ENCODE data around the gene FAM187B.

FAM187B gene

DNA sequence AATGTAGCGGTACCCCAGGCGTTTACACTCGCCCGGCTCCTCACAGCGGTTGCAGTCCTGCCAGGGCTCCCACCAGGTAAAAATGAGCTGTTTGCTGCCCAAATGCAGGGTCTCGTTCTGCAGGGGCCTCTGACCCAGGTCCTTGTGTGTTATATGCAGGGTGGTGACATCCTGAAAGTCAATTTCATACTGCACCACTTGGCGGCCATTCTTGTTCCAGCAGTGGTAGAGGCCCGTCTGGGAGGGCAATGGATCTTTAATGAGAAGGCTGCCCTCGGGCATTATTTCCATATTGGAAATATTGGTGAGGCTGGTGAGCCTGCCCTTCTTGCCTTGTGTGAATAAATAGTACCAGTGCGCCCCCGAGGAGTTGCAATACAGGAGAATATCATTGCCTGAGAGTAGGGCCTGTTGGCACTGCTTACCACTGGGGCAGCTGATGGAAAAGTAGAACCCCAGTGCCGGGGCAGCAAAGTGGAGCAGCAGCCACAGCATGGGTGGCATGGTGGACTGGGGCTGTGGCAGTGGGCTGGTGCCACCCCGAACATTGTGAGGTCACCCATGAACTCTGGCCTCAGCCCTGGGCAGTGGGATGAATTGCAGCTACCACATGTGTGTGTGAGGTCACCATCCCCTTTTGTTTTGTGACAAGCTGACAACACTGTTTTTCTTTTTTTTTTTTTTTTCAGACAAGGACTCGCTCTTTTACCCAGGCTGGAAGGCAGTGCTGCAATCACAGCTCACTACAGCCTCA is at the start of gene FAM187B:
Gene FAM187B (minus strand): TSS at position 563 of the 754 bp plus-strand sequence. CDS start 59 bp downstream, at position 504.
- DNase-seq: no peak

DNA sequence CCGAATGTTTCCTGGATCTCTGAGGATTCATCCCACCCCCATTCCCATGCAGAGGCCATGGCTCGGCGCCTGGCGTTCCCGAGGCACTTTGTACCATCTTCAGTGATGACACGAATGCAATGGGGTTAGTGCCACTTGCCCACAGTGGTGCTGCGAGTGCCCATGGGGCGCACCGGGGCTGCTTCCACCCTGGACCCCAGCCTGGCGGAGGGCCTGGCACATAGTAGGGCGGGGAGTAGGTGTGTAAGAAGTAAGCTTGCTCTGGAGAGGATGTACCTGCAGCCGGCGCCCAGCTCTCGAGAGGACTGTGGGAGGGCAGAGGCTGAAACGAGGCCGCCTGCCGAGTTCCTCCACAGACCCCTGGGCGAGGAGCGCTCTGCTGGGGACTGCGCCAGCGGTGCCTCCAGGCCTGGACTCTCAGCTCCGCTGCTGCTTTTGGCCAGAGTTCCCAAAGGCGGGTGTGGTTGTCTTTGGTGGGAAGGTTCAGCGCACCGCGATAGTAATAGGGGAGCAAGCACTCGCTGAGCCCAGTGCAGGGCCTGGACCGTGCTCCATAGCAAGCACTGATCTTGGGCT is 48.3 kb upstream of the FAM187B start:
- DNase-seq: no peak

DNA sequence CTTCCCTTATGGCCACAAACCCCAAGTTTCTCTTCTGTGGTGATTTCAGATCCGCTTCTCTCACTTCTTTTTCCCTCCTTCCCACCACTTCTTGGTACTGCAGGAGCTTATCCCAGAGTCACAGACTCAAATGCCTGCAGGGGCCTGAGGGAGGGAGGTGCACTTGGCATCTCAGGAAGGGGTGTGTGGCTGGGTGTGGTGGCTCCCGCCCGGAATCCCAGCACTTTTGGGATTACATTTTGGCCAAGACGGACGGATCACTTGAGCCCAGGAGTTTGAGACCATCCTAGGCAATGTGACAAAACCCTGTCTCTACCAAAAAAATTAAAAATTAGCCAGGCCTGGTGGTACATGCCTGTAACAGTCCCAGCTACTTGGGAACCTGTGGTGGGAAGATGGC is 45.8 kb upstream of the FAM187B start:
- no peak for DNase-seq

DNA sequence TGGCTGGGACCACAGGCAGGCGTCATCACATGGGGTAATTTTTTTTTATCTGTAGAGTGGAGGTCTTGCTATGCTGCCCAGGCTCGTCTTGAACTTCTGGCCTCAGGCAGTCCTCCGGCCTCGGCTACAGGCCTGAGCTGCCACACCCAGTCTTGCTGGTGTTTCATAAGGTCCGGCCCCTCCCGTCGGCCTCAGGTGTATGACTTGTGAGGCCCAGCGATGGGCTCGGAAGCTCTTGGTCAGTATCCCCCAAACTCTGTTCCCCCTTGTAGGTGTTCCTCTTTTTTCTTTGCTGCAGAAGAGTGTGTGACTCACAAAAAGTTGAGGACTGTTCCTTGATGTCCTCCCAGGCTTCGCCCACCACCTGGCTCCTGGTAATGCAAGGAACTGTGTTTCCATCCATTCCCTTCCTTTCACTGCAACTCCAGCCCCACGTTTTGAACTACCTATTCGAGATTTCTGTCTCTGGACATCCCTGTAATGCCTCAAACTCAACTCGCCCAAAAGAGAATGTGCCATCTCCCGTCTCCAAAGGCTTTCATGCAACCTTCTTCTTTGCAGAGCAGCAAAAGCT is 45.2 kb upstream of the FAM187B start:
- DNase-seq: no peak

DNA sequence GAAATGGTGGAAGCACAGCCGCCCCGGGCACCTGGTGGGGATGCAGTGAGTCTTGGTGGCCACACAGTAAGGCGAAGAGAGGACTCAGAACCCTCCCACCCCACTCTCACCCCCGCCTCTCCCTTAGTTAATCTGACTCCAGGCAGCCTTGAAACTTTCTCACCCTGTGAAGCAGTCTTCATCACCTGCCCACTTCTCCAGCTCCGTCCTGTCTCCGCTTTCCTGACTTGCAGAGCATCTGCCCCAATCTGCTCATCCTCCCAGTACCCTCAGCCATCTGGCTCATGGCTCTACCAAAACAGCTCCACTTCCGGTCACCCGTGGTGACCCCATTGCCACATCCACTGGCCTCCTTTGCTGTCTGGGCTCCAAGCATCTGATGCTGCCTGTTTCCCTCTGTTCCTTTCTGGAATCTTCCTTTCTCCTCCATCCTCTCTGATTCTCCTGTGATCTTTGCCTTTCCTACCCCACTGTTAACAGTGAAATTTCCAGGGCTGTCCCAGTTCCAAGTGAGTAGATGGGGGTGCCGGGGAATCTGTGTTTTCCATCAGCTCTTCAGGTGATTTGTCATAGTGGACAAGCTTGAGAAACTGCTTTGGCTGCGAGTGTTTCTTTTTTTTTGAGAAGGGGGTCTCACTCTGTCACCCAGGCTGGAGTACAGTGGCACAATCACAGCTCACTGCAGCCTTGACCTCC is 44.6 kb upstream of the FAM187B start:
- no peak for DNase-seq

DNA sequence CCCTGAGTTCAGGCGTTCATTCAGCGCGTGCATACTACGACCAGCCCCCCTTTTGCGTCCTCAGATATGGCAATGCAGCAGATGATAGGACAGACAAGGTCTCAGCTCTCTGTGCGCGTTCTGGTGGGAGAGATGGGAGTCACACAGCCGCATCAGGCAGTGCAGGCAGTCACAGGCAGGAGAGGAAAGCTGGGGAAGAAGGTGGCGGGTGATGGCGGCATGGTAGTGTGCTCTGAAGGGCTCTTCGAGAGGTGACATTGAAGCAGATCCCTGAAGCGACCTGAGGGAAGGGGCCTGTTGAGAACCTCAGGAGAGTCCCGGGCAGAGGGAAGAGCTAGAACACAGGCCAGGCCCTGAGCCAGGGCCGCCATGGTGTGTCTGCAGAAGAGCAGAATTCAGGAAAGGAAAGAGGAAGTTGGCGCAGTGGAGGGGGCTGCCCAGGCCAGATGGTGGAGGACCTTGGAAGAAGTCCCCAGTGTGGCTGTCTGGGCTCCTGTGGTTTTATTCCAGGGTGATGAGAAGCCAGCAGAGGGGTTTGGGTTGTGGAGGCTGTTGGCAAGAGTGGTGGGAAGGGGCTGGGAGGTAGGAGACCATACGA is 43.7 kb upstream of the FAM187B start:
- no peak for DNase-seq

DNA sequence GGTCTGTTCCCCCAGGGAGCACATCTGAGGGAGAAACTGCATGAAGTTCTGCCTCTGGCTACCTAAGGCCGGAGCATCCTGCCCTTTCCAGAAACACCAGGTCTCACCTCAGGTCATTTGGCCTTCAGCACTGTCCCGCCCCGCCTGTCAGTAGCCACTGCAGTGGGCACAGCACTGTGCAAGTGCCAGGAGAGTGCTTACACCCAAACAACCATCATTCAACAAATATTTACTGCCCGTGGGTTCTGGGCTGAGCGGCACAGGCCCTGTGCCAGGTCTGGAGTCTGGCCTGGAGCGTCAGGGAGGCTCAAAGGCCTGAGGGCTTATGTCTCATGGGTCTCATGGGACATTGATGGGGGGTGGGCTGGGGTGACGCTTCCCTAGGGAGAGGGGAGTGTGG is 43.0 kb upstream of the FAM187B start:
- DNase-seq: no peak

DNA sequence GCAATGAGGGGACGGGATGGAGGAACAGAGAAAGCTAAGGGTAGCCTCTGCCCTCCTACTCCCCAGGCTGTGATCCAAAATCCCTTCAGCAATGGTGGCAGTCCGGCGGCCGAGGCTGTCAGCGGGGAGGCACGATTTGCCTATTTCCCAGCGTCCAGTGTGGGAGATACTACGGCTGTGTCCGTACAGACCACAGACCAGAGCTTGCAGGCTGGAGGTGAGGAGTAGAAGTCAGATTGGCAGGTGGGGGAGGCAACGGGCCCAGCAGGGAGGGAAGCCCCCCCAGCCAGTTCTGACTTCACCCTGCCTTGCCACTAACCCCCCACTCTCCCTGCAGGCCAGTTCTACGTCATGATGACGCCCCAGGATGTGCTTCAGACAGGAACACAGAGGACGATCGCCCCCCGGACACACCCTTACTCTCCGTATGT is 41.9 kb upstream of the FAM187B start:
- DNase-seq: no peak

DNA sequence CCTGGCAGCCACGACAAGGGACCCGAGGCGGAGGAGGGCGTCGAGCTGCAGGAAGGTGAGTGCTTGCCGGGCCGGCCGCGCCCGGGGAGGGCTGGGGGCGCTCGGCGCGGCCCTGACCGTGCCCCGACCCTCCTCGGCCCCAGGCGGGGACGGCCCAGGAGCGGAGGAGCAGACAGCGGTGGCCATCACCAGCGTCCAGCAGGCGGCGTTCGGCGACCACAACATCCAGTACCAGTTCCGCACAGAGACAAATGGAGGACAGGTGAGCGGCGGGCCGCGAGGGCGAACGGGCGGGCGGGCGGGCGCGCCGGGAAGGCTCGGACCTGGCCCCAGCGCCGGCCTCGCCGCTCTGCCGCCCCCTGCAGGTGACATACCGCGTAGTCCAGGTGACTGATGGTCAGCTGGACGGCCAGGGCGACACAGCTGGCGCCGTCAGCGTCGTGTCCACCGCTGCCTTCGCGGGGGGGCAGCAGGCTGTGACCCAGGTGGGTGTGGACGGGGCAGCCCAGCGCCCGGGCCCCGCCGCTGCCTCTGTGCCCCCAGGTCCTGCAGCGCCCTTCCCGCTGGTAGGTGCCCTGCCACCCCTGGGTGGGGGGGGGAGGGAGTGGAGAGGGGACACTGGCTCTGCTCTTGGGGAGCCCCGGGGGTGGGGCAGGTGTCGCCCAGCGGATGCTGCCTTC is 41.0 kb upstream of the FAM187B start:
- peak; percentile 83 for DNase-seq

DNA sequence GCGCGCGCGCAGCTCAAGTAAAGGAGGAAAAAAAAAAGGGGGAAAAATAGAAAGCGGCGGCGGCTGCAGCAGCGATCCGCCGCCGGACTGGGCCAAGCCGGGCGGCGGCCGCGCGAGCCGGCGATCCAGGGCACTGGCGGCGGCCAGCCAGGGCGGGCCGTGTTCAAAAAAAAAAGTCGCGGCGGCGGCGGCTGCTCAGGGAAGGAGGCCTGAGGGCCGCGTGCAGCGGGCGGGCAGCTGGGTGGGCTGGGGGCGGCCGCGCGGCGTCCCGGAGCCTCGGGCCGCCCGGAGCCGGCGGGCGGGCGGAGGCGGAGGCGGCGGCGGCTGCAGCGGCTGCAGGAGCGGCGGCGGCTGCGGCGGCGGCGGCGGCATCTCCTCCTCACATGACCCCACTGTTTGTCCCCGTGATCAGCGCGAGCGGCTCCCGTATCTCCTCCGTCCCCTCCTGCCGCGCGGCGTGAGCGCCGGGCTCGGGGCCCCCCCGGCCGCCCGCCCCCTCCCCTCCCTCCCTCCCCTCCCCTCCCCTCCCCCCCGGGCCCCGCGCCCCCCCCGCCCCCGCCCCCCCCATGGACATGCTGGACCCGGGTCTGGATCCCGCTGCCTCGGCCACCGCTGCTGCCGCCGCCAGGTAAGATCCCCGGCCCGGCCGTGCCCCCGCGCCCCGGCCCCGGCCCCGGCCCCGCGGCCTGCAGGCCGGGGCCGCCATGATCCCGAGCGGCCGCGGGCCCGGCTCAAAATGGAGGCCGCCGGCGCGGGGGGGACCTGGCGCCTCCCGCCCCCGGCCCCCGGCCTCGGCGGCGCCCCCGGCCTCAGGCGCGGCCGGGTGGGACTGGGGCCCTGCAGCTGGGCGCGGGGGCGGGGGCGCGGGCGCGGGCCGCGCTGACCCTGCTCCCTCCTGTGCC is 40.2 kb upstream of the FAM187B start, which contains the start of gene USF2:
Gene USF2 (plus strand): TSS at position 427 of the 902 bp plus-strand sequence. CDS start 140 bp downstream, at position 567.
- DNase-seq: peak; percentile 67

DNA sequence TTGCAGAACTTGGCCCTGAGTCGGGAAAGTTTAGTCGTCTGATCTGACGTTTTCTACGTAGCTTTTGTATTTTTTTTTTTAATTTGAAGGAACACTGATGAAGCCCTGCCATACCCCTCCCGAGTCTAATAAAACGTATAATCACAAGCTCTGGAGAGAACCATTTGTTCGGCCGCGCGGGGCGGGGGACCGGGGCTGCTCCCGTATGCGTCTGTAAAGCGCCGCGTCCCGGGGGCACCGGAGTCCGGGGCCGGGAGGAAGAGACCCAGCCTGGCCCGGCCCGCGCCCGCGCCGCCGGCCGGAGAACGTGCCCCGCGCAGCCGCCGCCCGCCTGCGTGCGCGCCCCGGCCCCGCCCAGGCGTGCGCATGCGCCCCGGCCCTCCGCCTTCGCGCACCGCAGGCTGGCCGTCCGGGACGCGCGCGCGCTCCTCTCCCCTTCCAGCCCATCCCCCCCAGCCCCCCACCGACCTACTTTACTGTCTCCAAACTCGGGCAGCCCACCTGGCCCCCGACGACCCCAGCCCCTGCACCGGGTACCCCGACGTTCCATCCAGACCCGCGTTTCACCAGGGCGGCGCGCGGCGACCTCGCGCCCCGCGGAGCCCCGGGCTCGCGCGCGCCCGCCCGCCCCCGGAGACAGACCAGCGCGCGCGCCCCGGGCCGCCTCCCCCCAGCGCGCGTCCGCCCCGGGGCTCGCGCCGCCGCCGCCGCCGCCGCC is 39.4 kb upstream of the FAM187B start:
- DNase-seq: peak; percentile 84

DNA sequence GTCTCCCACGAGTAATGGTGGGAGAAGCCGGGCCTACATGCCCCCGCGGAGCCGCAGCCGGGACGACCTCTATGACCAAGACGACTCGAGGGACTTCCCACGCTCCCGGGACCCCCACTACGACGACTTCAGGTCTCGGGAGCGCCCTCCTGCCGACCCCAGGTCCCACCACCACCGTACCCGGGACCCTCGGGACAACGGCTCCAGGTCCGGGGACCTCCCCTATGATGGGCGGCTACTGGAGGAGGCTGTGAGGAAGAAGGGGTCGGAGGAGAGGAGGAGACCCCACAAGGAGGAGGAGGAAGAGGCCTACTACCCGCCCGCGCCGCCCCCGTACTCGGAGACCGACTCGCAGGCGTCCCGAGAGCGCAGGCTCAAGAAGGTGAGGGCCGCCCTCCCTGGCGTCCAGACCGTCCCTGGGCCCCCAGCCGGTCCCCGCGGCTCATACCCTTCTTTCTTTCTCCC is 38.8 kb upstream of the FAM187B start:
- DNase-seq: peak; percentile 37

DNA sequence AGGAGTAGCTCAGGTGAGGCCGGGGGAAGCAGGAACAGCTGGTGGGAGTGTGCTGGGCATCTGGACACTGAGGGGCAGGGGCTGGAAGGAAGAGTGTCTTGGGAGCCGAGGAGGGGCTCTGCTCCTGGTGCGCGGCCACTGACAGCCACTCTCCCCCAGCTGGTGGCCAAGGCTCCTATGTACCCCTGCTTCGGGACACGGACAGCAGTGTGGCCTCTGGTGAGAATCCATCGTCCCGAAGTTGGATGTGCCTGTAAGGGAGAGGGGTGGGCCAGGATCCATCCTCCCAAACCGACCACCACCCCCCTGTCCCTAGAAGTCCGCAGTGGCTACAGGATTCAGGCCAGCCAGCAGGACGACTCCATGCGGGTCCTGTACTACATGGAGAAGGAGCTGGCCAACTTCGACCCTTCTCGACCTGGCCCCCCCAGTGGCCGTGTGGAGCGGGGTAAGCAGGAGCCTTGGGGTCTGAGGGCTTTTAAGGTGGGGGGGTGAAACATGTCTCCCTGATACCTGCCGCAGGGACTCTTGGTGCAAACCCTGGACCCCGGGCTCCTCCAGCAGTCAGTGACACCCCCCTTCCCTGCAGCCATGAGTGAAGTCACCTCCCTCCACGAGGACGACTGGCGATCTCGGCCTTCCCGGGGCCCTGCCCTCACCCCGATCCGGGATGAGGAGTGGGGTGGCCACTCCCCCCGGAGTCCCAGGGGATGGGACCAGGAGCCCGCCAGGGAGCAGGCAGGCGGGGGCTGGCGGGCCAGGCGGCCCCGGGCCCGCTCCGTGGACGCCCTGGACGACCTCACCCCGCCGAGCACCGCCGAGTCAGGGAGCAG is 38.2 kb upstream of the FAM187B start:
- DNase-seq: no peak

DNA sequence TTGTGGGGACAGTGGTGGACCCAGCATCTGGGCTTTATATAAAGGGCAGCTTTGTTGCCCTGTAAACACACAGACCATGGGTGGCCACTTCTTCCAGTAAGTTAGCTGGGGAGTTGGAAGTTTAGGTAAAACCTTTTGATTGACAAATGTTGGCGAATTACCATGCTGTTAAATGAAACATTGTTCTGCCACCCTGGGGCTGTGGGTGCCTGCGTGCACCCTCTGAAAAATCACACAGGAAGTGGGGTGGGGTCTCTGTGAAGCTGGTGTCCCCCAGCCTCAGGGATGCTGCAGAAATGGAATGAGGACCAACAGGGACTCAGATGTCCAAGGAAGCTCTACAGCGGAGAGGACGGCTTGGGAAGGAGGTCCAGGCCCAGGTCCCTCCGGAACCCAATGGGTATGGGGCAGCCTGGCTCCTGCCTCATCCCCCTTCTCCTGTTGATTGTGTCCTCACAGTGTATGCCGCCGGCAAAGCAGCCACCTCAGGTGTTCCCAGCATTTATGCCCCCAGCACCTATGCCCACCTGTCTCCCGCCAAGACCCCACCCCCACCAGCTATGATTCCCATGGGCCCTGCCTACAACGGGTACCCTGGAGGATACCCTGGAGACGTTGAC is 37.5 kb upstream of the FAM187B start:
- DNase-seq: no peak

DNA sequence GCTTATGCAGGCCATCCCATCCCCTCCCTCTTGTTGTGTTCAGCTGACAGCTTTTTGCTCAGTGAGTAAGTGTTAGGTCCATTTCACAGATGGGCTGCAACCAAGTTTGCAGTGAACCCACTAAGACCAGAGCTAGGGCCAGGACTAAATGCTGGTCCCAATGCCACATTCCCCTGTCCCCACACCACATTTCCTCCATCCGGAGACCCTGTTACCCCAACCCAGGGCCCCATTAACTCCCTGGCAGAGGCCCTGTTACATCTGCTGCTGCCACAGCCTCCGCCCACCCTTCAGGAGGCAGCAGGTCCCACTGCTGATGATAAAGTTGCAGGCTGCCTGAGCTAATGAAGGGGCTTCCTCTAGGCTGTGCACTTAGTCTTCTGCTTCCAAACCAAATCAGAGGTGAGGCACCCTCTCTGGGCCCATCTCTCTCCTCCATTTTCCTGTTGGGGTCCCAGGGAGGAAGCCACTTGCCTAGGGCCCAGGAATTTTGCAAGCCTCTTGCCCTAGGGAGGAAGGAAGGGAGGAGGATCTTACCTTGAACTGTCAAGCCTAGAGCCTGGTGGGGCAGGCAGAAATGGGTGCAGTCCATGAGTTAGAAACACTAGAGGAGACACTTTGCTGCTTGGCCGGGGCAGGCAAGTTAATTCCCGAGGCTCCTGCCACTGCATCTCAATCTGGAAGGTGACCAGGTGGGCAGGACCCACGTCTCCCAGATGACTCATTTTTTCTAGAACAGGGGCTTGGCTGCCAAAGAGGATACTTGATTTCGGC is 36.8 kb upstream of the FAM187B start:
- no peak for DNase-seq

DNA sequence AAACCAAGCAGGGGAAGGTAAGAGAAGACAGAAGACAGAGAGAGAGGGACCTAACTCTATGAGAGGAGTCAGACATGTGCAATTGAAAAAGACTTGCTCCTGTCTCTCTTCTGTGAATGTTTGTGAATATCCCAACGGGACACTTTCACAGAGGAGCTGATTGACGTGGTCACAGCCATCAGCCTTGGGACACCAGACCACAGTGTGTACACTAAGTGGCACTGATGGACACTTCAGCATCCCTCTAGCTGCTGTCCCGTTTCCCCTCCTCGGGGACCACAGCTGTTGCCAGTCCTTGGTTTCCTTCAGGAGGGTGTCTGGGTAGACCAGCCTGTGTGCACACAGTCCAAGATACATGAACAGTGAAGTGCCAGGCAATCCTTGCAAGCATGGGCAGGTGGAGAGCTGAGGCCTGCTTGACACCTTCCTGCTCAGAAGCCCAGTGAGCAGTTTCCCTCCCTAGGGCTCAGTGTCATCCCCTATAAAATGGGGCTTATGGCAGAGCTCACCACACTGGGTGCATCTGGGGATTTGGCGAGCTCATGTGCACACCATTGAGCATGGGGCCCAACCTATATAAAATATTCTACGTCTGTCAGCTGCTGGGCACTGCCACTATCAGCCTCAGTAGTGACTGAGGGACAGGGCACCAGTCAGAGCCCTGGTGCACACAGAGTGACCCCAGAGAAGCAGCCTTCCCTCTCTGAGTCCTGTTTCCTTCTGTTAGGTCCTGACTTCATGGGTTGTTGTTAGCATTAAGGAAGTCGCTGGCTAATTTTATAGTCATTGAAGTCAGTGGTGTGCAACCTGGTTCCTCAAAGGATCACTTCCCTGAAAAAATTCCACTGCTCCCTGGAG is 36.0 kb upstream of the FAM187B start:
- no peak for DNase-seq

DNA sequence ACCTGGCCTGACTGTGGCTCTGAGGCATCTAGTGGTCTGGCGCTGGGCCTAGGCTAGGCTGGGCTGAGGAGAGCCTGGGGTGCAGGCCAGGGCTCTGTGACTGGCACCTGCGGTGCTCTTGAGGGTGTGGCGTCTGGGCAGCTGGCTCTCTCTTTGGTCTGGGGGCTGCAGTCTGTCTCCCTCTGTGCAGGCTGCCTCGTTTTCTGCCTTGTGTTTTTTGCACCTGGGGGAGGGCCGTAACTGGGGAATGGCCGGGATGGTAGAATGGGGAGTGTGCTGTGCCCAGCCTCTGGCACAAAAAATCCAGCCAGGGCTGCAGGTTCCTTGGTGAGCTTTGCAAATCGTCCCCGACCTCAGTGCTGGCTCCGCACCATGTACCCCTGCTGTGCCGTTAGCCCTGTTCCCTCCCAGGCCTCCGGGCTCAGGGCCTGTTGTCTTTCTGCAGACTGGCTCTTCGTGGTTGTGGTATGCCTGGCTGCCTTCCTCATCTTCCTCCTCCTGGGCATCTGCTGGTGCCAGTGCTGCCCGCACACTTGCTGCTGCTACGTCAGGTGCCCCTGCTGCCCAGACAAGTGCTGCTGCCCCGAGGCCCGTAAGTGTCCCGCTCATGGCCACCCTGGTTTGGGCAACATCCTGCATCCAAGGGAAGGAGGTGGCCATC is 33.7 kb upstream of the FAM187B start:
- no peak for DNase-seq

All from activated CD4-positive, alpha-beta T cell treated with anti-CD3 and anti-CD28 coated beads, Interleukin-2, Interleukin-6, amounts not matched to agents 100 ng/mL and 50 ng/mL, durations not matched to agents 16 hours and 8 hours (primary cell).